HCT116 (cell line): ENCODE results near the gene KIFC3. TPM values are rescaled to one million over a fixed set of nuclear protein-coding genes. Genes with fewer than 3 reads are reported as not detected.

Experiments used
- ATAC-seq: fragments of 200-7000 bp; cut with Tn5 transposase; 2 replicates; pipeline ENCODE4 v1.9.1; 2020; ENCODE audit warnings: mild to moderate bottlenecking, moderate library complexity
- BruUV-seq: library from RNA; stranded (reverse); fragments of 400-500 nt; replicated peaks from 2 replicates; lab custom pipeline; 2021; lab: Mats Ljungman, UMichigan
- CTCF ChIA-PET: fragments of 300-600 bp; sonication (Branson Sonifier 250); formaldehyde crosslinking; loops from one replicate; lab custom pipeline; 2021; ENCODE audit warnings: antibody characterized with exemption; lab: Charles Lee
- POLR2A ChIA-PET: fragments of 300-600, 350-600 bp; sonication (Branson Sonifier 250); formaldehyde crosslinking; loops from one replicate; lab custom pipeline; 2021; ENCODE audit warnings: antibody characterized with exemption; lab: Charles Lee
- RAD21 ChIA-PET, 2 experiments: fragments of 300-600 bp; sonication (Branson Sonifier 250); formaldehyde crosslinking; loops; one replicate each; lab custom pipeline; 2023; ENCODE audit warnings: low total read pairs in 2 of 2; ENCODE audit not compliant: uncharacterized antibody in 2 of 2, unreplicated experiment in 2 of 2, low non-redundant PET in 1 of 2; lab: Charles Lee
- DNase-seq: peaks from one replicate; pipeline ENCODE4 v3.0.0-alpha.2; 2010; ENCODE audit warnings: low read depth, low spot score
- H2AFZ ChIP-seq: fragments of 200-600 bp; shearing (Covaris generic), sonication (generic); 2 replicates; pipeline ENCODE4 v1.6.1; 2017; ENCODE audit warnings: low read depth, mixed run types, mixed read lengths, antibody characterized with exemption, low read length; ENCODE audit not compliant: poor library complexity, severe bottlenecking
- H3K27ac ChIP-seq: 2 replicates; pipeline ENCODE4 v1.5.1; 2012; ENCODE audit warnings: low read depth, low read length
- H3K27me3 ChIP-seq: fragments of 200-600 bp; sonication (generic); 2 replicates; pipeline ENCODE4 v1.6.1; 2016; ENCODE audit warnings: mixed run types, low read length, mixed read lengths; ENCODE audit not compliant: insufficient read depth
- H3K36me3 ChIP-seq, 2 experiments: fragments of 200-500 bp in 1 of 2; fragments of 200-600 bp in 1 of 2; sonication (Bioruptor generic) in 1 of 2; sonication (generic) in 1 of 2; 2 replicates each; pipeline versions ENCODE4 v1.5.1 to v1.6.1; 2014 to 2016; ENCODE audit warnings: low read length in 2 of 2, inconsistent platforms in 1 of 2, mixed read lengths in 1 of 2, mixed run types in 1 of 2; ENCODE audit not compliant: insufficient read depth in 2 of 2, control insufficient read depth in 1 of 2
- H3K4me1 ChIP-seq, 2 experiments: fragments of 200-600 bp in 1 of 2; sonication (generic) in 1 of 2; 2 replicates each; pipeline versions ENCODE4 v1.5.1 to v1.6.1; 2012 to 2017; ENCODE audit warnings: low read length in 2 of 2, inconsistent platforms in 1 of 2, mild to moderate bottlenecking in 1 of 2, mixed read lengths in 1 of 2, mixed run types in 1 of 2, moderate library complexity in 1 of 2; ENCODE audit not compliant: insufficient read depth in 2 of 2, control insufficient read depth in 1 of 2
- H3K4me2 ChIP-seq: fragments of 200-600 bp; sonication (generic); 2 replicates; pipeline ENCODE4 v1.6.1; 2017; ENCODE audit warnings: mixed run types, low read length, mixed read lengths
- H3K4me3 ChIP-seq, 2 experiments: fragments of 200-600 bp in 1 of 2; sonication (generic) in 1 of 2; replicated peaks in 1 of 2; 2 replicates each; pipeline ENCODE4 v1.5.1; 2011 to 2016; ENCODE audit warnings: low read length in 2 of 2, control low read depth in 1 of 2, low read depth in 1 of 2, mild to moderate bottlenecking in 1 of 2, mixed read lengths in 1 of 2, mixed run types in 1 of 2
- H3K79me2 ChIP-seq: fragments of 200-600 bp; sonication (generic); 2 replicates; pipeline ENCODE4 v1.6.1; 2017; ENCODE audit warnings: mild to moderate bottlenecking, mixed run types, low read length, moderate library complexity, mixed read lengths; ENCODE audit not compliant: insufficient read depth
- H3K9ac ChIP-seq: fragments of 200-600 bp; sonication (generic); 2 replicates; pipeline ENCODE4 v1.6.1; 2016; ENCODE audit warnings: low read length, mixed read lengths
- H3K9me2 ChIP-seq: fragments of 200-600 bp; sonication (generic), shearing (Covaris generic); 2 replicates; pipeline ENCODE4 v1.6.1; 2017; ENCODE audit warnings: mixed run types, mild to moderate bottlenecking, moderate library complexity; ENCODE audit not compliant: insufficient read depth
- H3K9me3 ChIP-seq, 2 experiments: fragments of 200-500 bp in 1 of 2; fragments of 200-600 bp in 1 of 2; sonication (Bioruptor generic) in 1 of 2; sonication (generic) in 1 of 2; 2 replicates each; pipeline ENCODE4 v1.6.1; 2014 to 2017; ENCODE audit warnings: low read length in 2 of 2, mixed read lengths in 2 of 2, inconsistent platforms in 1 of 2, low read depth in 1 of 2, mild to moderate bottlenecking in 1 of 2, mixed run types in 1 of 2, moderate library complexity in 1 of 2; ENCODE audit not compliant: control insufficient read depth in 1 of 2, insufficient read depth in 1 of 2
- H4K20me1 ChIP-seq: fragments of 200-600 bp; sonication (generic), shearing (Covaris generic); 2 replicates; pipeline ENCODE4 v1.6.1; 2017; ENCODE audit warnings: mixed run types, mild to moderate bottlenecking, moderate library complexity; ENCODE audit not compliant: insufficient read depth
- ATF3 ChIP-seq: IDR thresholded peaks from 2 replicates; pipeline ENCODE4 v1.6.1; 2012
- EGR1 ChIP-seq: IDR thresholded peaks from 2 replicates; pipeline ENCODE4 v1.6.1; 2012; ENCODE audit warnings: low read depth
- EZH2phosphoT487 ChIP-seq: fragments of 200-600 bp; IDR thresholded peaks from 2 replicates; pipeline ENCODE4 v1.6.1; 2018; ENCODE audit warnings: antibody characterized with exemption, borderline replicate concordance
- REST ChIP-seq: IDR thresholded peaks from 2 replicates; pipeline ENCODE4 v1.6.1; 2012; ENCODE audit warnings: low read depth
- SIN3A ChIP-seq: IDR thresholded peaks from 2 replicates; pipeline ENCODE4 v1.6.1; 2012; ENCODE audit warnings: low read depth
- SP1 ChIP-seq: IDR thresholded peaks from 2 replicates; pipeline ENCODE4 v1.6.1; 2012; ENCODE audit warnings: low read depth
- intact Hi-C: fragments of 100-400 bp; cut with micrococcal nuclease; formaldehyde crosslinking; loops from 2 replicates; pipeline ENCODE4 v1.10.0; 2022
- total RNA-seq: library from RNA; stranded (reverse); gene quantifications from one replicate; pipeline ENCODE4 v1.2.1, GENCODE V29; 2021; ENCODE audit not compliant: unreplicated experiment

The KIFC3 gene
- total RNA-seq, 1 experiment from 2014 or later, result 31.9 TPM

- Histone ChIP-seq H3K9me2 (no peaks in the 10 kb centered on the region), H3K36me3 (no peaks in the 10 kb centered on the region), H4K20me1 (no peaks in the 10 kb centered on the region), H3K27me3 (no peaks in the 10 kb centered on the region), H3K9me3 (no peaks in the 10 kb centered on the region), H3K27ac (no peak overlapping the region), H3K4me2 (no peak overlapping the region), H3K9ac (no peak overlapping the region), H2AFZ (no peak overlapping the region), H3K4me1 (peaks cover 16 to 30% of the 10 kb centered on the region in 2 experiments; a peak in 3 of 4 replicates), H3K79me2 (no peaks in the 10 kb centered on the region), H3K4me3 (no peak overlapping the region)
- DNase-seq, result no peak
- TF ChIP-seq SIN3A (no peak), EZH2phosphoT487 (no peak), EGR1 (no peak)
- ChIA-PET RAD21 (no interaction called here), POLR2A (interaction anchor here (1.2 kb wide), 1 partner anchor 10 kb away, joined by 3 read pairs; no protein-coding TSS in a partner anchor), CTCF (no interaction called here)
- no TSS peak for BruUV-seq
- intact Hi-C loops, result no loop called here
- no peak for ATAC-seq
Observed at GRCh38 chr16:57822018-57822553, 19.8 kb upstream of the KIFC3 start.

GRCh38 chr16:57821149-57821971 is 19.1 kb upstream of the KIFC3 start:
- H2AFZ ChIP-seq, result no peak overlapping the region
- DNase-seq, result no peak
- no peaks in the 10 kb centered on the region for H3K27me3 ChIP-seq
- no peak overlapping the region for H3K27ac ChIP-seq
- peaks cover 21 to 37% of the 10 kb centered on the region in 2 experiments for H3K4me1 ChIP-seq
- H3K36me3 ChIP-seq, result no peaks in the 10 kb centered on the region
- no peak overlapping the region for H3K4me2 ChIP-seq
- POLR2A ChIA-PET, result interaction anchor here (1.2 kb wide), 1 partner anchor 10 kb away, joined by 3 read pairs; no protein-coding TSS in a partner anchor
- no peaks in the 10 kb centered on the region for H4K20me1 ChIP-seq
- H3K4me3 ChIP-seq, result no peak overlapping the region
- no peak for ATAC-seq
- intact Hi-C loops, result no loop called here
- H3K9me3 ChIP-seq, result no peaks in the 10 kb centered on the region
- no peak overlapping the region for H3K9ac ChIP-seq
- no peaks in the 10 kb centered on the region for H3K79me2 ChIP-seq
- CTCF ChIA-PET, result no interaction called here
- no TSS peak for BruUV-seq
- TF ChIP-seq ATF3 (no peak), SP1 (no peak), REST (no peak)
- RAD21 ChIA-PET, result no interaction called here
- no peaks in the 10 kb centered on the region for H3K9me2 ChIP-seq
